GM13977 (cell line): ENCODE results near the gene POLD1.

Experiments
- DNase-seq: peaks from one replicate; pipeline ENCODE4 v3.0.0; 2012; ENCODE audit warnings: low spot score
- CTCF ChIP-seq: IDR thresholded peaks from 2 replicates; pipeline ENCODE4 v1.5.1; 2012; ENCODE audit warnings: mild to moderate bottlenecking, control low read depth; ENCODE audit not compliant: insufficient read depth; ENCODE audit errors: extremely low read depth, missing control alignments
- in situ Hi-C: fragments of 300-500 bp; cut with MboI; formaldehyde crosslinking; loops from one replicate; pipeline ENCODE4 v1.12.0; 2022; ENCODE audit warnings: low sequenced_read_pairs, low pct_unique_long_range_greater_than_20kb, mixed read lengths, inconsistent platforms; ENCODE audit not compliant: unreplicated experiment

The POLD1 gene

GRCh38 chr19:50359328-50359818 is 24.8 kb upstream of the POLD1 start:
- no peak for DNase-seq
- in situ Hi-C loops: loop anchor here (5.0 to 25.0 kb wide), 2 partner anchors 103 to 428 kb away; partner anchors contain the start of gene ACP4

GRCh38 chr19:50361290-50362029 is 22.7 kb upstream of the POLD1 start:
- no peak for DNase-seq
- TF ChIP-seq CTCF: no peak
- in situ Hi-C loops: loop anchor here (25.0 kb wide), 1 partner anchor 426 kb away; the partner anchor contains the start of gene ACP4

More at GRCh38 chr19:50359328-50359818, 24.8 kb upstream of the POLD1 start:
- TF ChIP-seq CTCF: no peak

- no peak for TF ChIP-seq CTCF
- in situ Hi-C loops: loop anchor here (25.0 kb wide), 1 partner anchor 425 kb away; the partner anchor contains the start of gene ACP4
- no peak for DNase-seq
Measured at GRCh38 chr19:50362030-50362412, 22.1 kb upstream of the POLD1 start.

GRCh38 chr19:50362656-50363424 is 21.3 kb upstream of the POLD1 start:
- TF ChIP-seq CTCF: no peak
- in situ Hi-C loops: loop anchor here (25.0 kb wide), 1 partner anchor 424 kb away; the partner anchor contains the start of gene ACP4
- no peak for DNase-seq

- in situ Hi-C loops: loop anchor here (25.0 kb wide), 1 partner anchor 422 kb away; the partner anchor contains the start of gene ACP4
- TF ChIP-seq CTCF: no peak
- no peak for DNase-seq
Measured at GRCh38 chr19:50365434-50366306, 18.5 kb upstream of the POLD1 start, which contains the start of gene NAPSA. Gene NAPSA, minus strand, starts transcription at chr19:50365639. Its CDS starts 18 bp downstream, at chr19:50365621.
